ENCODE data around the gene CCDC9.

DNA sequence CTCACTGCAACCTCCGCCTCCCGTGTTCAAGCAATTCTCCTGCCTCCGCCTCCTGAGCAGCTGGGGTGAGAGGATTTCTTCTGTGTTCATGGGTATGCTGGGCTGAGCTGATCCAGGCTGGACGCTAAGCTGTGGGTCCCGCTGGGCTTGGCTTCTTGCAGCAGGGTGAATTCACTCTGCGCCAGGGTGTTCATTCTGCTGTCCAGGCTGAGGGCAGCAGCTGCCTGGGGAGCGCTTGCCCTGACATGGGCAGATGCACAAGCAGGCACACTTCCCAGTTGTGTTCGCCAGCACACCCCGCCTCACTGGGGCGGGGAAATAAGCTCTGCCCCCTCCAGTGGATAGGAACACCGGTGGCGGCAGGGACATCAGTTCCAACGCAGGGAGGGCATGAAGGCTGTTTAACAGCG lies 11.0 kb downstream of the CCDC9 start:
- TF ChIP-seq, protein P1, sequence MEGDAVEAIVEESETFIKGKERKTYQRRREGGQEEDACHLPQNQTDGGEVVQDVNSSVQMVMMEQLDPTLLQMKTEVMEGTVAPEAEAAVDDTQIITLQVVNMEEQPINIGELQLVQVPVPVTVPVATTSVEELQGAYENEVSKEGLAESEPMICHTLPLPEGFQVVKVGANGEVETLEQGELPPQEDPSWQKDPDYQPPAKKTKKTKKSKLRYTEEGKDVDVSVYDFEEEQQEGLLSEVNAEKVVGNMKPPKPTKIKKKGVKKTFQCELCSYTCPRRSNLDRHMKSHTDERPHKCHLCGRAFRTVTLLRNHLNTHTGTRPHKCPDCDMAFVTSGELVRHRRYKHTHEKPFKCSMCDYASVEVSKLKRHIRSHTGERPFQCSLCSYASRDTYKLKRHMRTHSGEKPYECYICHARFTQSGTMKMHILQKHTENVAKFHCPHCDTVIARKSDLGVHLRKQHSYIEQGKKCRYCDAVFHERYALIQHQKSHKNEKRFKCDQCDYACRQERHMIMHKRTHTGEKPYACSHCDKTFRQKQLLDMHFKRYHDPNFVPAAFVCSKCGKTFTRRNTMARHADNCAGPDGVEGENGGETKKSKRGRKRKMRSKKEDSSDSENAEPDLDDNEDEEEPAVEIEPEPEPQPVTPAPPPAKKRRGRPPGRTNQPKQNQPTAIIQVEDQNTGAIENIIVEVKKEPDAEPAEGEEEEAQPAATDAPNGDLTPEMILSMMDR (IDR thresholded peaks at IDR 0.05) = no peak
- no peak for TF ChIP-seq EP300 (IDR thresholded peaks at IDR 0.05)

Data from sigmoid colon (tissue), 4 donors.